H9 (cell line): ENCODE data around the gene ABCA13. TPM values are rescaled to one million over a fixed set of nuclear protein-coding genes. Genes with fewer than 3 reads are reported as not detected.

Experiments
- DNase-seq: peaks from one replicate; pipeline ENCODE4 v3.0.0-alpha.2; 2017
- H2AFZ ChIP-seq: one replicate; pipeline ENCODE4 v1.6.1; 2013; ENCODE audit warnings: mild to moderate bottlenecking, low read length, control low read depth, moderate library complexity
- H2AK5ac ChIP-seq: 2 replicates; pipeline ENCODE4 v1.6.1; 2013; ENCODE audit warnings: low read length, control low read depth, mixed read lengths; ENCODE audit not compliant: insufficient read length
- H2BK120ac ChIP-seq: one replicate; pipeline ENCODE4 v1.6.1; 2013; ENCODE audit warnings: low read depth, mild to moderate bottlenecking, low read length, control low read depth, inconsistent platforms; ENCODE audit not compliant: poor library complexity, severe bottlenecking
- H2BK12ac ChIP-seq: 2 replicates; pipeline ENCODE4 v1.6.1; 2013; ENCODE audit warnings: low read length, control low read depth, mixed read lengths, low read depth; ENCODE audit not compliant: insufficient read length
- H2BK15ac ChIP-seq: 2 replicates; pipeline ENCODE4 v1.6.1; 2013; ENCODE audit warnings: low read depth, low read length, control low read depth
- H2BK20ac ChIP-seq: one replicate; pipeline ENCODE4 v1.6.1; 2013; ENCODE audit warnings: low read depth, mild to moderate bottlenecking, low read length, control low read depth, inconsistent platforms; ENCODE audit not compliant: poor library complexity, severe bottlenecking
- H2BK5ac ChIP-seq: 2 replicates; pipeline ENCODE4 v1.6.1; 2013; ENCODE audit warnings: low read length, control low read depth, mixed read lengths; ENCODE audit not compliant: insufficient read length
- H3K14ac ChIP-seq: 2 replicates; pipeline ENCODE4 v1.6.1; 2013; ENCODE audit warnings: low read length, control low read depth; ENCODE audit not compliant: insufficient read depth
- H3K18ac ChIP-seq: 2 replicates; pipeline ENCODE4 v1.6.1; 2013; ENCODE audit warnings: low read depth, mild to moderate bottlenecking, mixed read lengths, low read length, control low read depth; ENCODE audit not compliant: insufficient read length
- H3K23ac ChIP-seq: 2 replicates; pipeline ENCODE4 v1.6.1; 2013; ENCODE audit warnings: low read length, control low read depth, mixed read lengths, low read depth; ENCODE audit not compliant: insufficient read length
- H3K23me2 ChIP-seq: 2 replicates; pipeline ENCODE4 v1.6.1; 2013; ENCODE audit warnings: low read depth, mild to moderate bottlenecking, mixed read lengths, low read length, control low read depth; ENCODE audit not compliant: insufficient read length, poor library complexity, severe bottlenecking
- H3K27ac ChIP-seq: 2 replicates; pipeline ENCODE4 v1.5.1; 2013; ENCODE audit warnings: low read length, control low read depth, mixed read lengths, low read depth; ENCODE audit not compliant: insufficient read length
- H3K27me3 ChIP-seq: 2 replicates; pipeline ENCODE4 v1.6.1; 2013; ENCODE audit warnings: low read length, control low read depth, inconsistent platforms; ENCODE audit not compliant: insufficient read depth
- H3K4ac ChIP-seq: 2 replicates; pipeline ENCODE4 v1.6.1; 2013; ENCODE audit warnings: low read depth, mild to moderate bottlenecking, control low read depth, inconsistent platforms, low read length, moderate library complexity
- H3K4me1 ChIP-seq: 2 replicates; pipeline ENCODE4 v1.6.1; 2013; ENCODE audit warnings: low read length, control low read depth, inconsistent platforms; ENCODE audit not compliant: insufficient read depth
- H3K4me2 ChIP-seq: 2 replicates; pipeline ENCODE4 v1.6.1; 2013; ENCODE audit warnings: low read length, control low read depth, mixed read lengths; ENCODE audit not compliant: insufficient read length, insufficient read depth
- H3K56ac ChIP-seq: 2 replicates; pipeline ENCODE4 v1.6.1; 2013; ENCODE audit warnings: low read depth, mild to moderate bottlenecking, mixed read lengths, low read length, control low read depth; ENCODE audit not compliant: insufficient read length
- H3K79me1 ChIP-seq: 2 replicates; pipeline ENCODE4 v1.6.1; 2013; ENCODE audit warnings: low read depth, mild to moderate bottlenecking, moderate library complexity, low read length, control low read depth, inconsistent platforms; ENCODE audit not compliant: insufficient read depth, poor library complexity, severe bottlenecking
- H3K79me2 ChIP-seq: 2 replicates; pipeline ENCODE4 v1.6.1; 2013; ENCODE audit warnings: low read length, control low read depth, inconsistent platforms; ENCODE audit not compliant: insufficient read depth
- H3K9ac ChIP-seq: 2 replicates; pipeline ENCODE4 v1.6.1; 2013; ENCODE audit warnings: low read length, control low read depth, mixed read lengths; ENCODE audit not compliant: insufficient read length; ENCODE audit errors: extremely low read depth
- H3K9me3 ChIP-seq: one replicate; pipeline ENCODE4 v1.6.1; 2013; ENCODE audit warnings: low read depth, low read length, inconsistent platforms; ENCODE audit not compliant: control insufficient read depth
- H3T11ph ChIP-seq: one replicate; pipeline ENCODE4 v1.6.1; 2013; ENCODE audit warnings: mild to moderate bottlenecking, low read length, control low read depth, inconsistent platforms
- H4K20me1 ChIP-seq: one replicate; pipeline ENCODE4 v1.6.1; 2013; ENCODE audit not compliant: control insufficient read depth, insufficient read length, insufficient read depth
- H4K5ac ChIP-seq: 2 replicates; pipeline ENCODE4 v1.6.1; 2013; ENCODE audit warnings: low read depth, mild to moderate bottlenecking, mixed read lengths, low read length, control low read depth; ENCODE audit not compliant: insufficient read length
- H4K8ac ChIP-seq: replicated peaks from 2 replicates; pipeline ENCODE4 v1.6.1; 2013; ENCODE audit warnings: low read length, control low read depth, mixed read lengths, low read depth; ENCODE audit not compliant: insufficient read length
- H4K91ac ChIP-seq: 2 replicates; pipeline ENCODE4 v1.6.1; 2013; ENCODE audit warnings: low read depth, mild to moderate bottlenecking, moderate library complexity, mixed read lengths, low read length, control low read depth; ENCODE audit not compliant: insufficient read length
- H3K27ac Mint-ChIP-seq, 3 experiments: 2 replicates in 2 of 3; 3 replicates in 1 of 3; pipeline ENCODE4 v1.8.0; 2020 to 2021; ENCODE audit warnings: mixed read lengths in 3 of 3, mild to moderate bottlenecking in 1 of 3, moderate library complexity in 1 of 3
- H3K27me3 Mint-ChIP-seq: 2 replicates; pipeline ENCODE4 v1.8.0; 2021; ENCODE audit warnings: low read depth, mild to moderate bottlenecking, moderate library complexity, mixed read lengths
- H3K36me3 Mint-ChIP-seq, 3 experiments: 2 replicates in 2 of 3; 3 replicates in 1 of 3; pipeline ENCODE4 v1.8.0; 2020 to 2021; ENCODE audit warnings: low read depth in 3 of 3, mixed read lengths in 3 of 3; ENCODE audit not compliant: insufficient read depth in 1 of 3
- H3K4me1 Mint-ChIP-seq, 2 experiments: 2 replicates each; pipeline ENCODE4 v1.8.0; 2020; ENCODE audit warnings: mixed read lengths in 2 of 2
- H3K4me3 Mint-ChIP-seq, 2 experiments: 2 replicates in 1 of 2; 3 replicates in 1 of 2; pipeline ENCODE4 v1.8.0; 2020 to 2021; ENCODE audit warnings: mild to moderate bottlenecking in 2 of 2, mixed read lengths in 2 of 2, moderate library complexity in 1 of 2
- H3K9me3 Mint-ChIP-seq, 2 experiments: 2 replicates in 1 of 2; 3 replicates in 1 of 2; pipeline ENCODE4 v1.8.0; 2020; ENCODE audit warnings: mild to moderate bottlenecking in 2 of 2, mixed read lengths in 2 of 2, moderate library complexity in 1 of 2
- CTCF ChIP-seq: fragments of 200-600 bp; sonication (generic); conservative IDR thresholded peaks from 3 replicates; pipeline ENCODE4 v1.8.0; 2021; ENCODE audit warnings: antibody characterized with exemption, mild to moderate bottlenecking
- WGBS: extraction: QIAGEN DNeasy Blood & Tissue Kit; methylation state at CpG from one replicate; pipeline ENCODE4 v1.1.7; 2013; ENCODE audit warnings: missing lambda C conversion rate, low lambda C conversion rate, mixed read lengths; ENCODE audit not compliant: insufficient read length; ENCODE audit errors: extremely low coverage; 5-methylcytosine and 5-hydroxymethylcytosine counted together
- total RNA-seq: library from RNA; stranded (reverse); gene quantifications from 2 replicates; pipeline ENCODE4 v1.2.1, GENCODE V29; 2021

Gene ABCA13
- total RNA-seq, 1 experiment from 2014 or later, result 0.11 TPM

- no peak overlapping the region for H3K27ac Mint-ChIP-seq
- H3K4me3 Mint-ChIP-seq, result no peak overlapping the region
- WGBS, result no CpG with 5 or more reads among the region's 6 CpGs
- TF ChIP-seq CTCF, result peak; percentile 32; the same call in 2 of the 3 replicates
- H3K4me1 Mint-ChIP-seq, result no peaks in the 10 kb centered on the region
- Histone ChIP-seq H3K14ac (no peak overlapping the region), H3K23me2 (no peaks in the 10 kb centered on the region), H3K9me3 (no peaks in the 10 kb centered on the region), H3K79me2 (no peaks in the 10 kb centered on the region), H3K4ac (no peak overlapping the region), H3K79me1 (no peaks in the 10 kb centered on the region), H2BK5ac (no peak overlapping the region), H3K18ac (no peak overlapping the region), H3K56ac (no peak overlapping the region), H3K9ac (no peak overlapping the region), H2BK120ac (no peak overlapping the region), H4K5ac (no peak overlapping the region), H2BK20ac (no peak overlapping the region), H2AFZ (no peak overlapping the region), H4K20me1 (no peaks in the 10 kb centered on the region), H3K23ac (no peak overlapping the region), H4K8ac (no peak overlapping the region), H3K4me1 (no peaks in the 10 kb centered on the region), H3K27me3 (no peaks in the 10 kb centered on the region), H2BK15ac (no peak overlapping the region), H3K27ac (no peak overlapping the region), H3T11ph (no peak overlapping the region), H2AK5ac (no peak overlapping the region), H4K91ac (peak overlapping the region; percentile 18), H2BK12ac (no peak overlapping the region), H3K4me2 (no peak overlapping the region)
- H3K36me3 Mint-ChIP-seq, result no peaks in the 10 kb centered on the region
- no peak for DNase-seq
- H3K27me3 Mint-ChIP-seq, result no peaks in the 10 kb centered on the region
- H3K9me3 Mint-ChIP-seq, result no peaks in the 10 kb centered on the region; a peak in 1 of 5 replicates
Observed at GRCh38 chr7:48384180-48384752, 213.0 kb downstream of the ABCA13 start.
